ENCODE measurements around the gene PARP3.

PARP3 gene

GRCh38 chr3:51949121-51949520, 7.0 kb downstream of the PARP3 start:
- DNase-seq, result no peak

DNA sequence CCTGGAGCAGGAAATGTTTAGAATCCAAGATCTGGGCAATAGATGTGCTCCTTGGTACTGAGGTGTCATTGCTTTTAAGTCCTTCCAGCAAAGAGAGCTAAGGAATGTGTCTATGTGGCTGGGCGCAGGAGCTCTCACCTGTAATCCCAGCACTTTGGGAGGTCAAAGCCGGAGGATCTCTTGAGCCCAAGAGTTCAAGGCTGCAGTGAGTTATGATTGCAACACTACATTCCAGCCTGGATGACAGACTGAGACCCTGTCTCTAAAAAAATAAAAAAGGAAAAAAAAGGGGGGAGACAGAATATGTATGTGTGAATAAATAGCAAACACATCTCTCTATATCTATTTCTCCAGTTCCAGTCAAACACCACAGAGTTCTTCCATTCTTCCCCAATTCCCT, 8.7 kb downstream of the PARP3 start:
- DNase-seq, result no peak

DNA sequence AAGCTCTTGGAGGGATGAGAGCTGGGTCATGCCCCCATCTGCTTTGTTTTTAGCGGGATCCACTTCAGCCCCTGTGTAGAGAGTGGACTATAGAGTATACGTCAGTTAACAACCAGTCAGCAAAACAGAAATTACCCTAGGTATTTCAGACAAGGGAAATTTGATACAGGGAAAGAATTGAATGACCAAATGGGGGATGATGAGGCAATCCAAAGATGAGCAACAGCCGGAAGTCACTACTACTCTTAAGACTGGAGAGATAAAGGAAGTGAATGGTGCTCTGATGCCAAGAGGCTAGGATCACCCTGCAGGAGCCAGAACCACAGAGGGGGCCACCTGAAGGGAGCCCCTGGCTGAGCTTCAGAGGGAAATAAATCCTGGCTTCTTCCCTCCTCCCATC, 11.3 kb downstream of the PARP3 start:
- DNase-seq, result no peak

- no peak for DNase-seq
These were observed 11.9 kb downstream of the PARP3 start for GRCh38 chr3:51954105-51954504.

- no peak for DNase-seq
These were observed 12.6 kb downstream of the PARP3 start for GRCh38 chr3:51954713-51955112.

DNA sequence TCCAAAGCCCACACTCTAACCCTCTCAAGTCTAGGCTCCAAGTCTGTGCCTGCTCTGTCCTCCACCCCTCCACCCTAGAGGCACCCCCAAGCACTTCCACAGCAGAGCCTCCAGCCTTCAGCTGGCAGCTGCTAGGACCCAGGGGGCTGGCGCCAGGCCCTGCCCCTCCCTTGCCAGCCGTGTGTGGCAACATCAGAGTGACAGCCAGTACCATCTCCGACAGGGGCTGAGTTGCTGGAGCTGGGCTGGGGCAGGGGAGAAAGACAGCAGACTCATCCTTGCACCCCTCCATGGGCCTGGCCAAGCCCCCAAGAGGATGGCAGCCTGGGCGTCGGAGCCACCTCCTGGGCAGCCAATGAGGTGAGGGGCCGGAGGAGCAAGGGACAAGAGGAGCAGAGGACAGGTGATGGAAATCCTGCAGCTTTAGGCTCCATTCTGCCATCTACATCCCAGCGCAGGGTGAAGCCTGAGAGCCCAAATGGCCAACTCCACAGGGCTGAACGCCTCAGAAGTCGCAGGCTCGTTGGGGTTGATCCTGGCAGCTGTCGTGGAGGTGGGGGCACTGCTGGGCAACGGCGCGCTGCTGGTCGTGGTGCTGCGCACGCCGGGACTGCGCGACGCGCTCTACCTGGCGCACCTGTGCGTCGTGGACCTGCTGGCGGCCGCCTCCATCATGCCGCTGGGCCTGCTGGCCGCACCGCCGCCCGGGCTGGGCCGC, 13.2 kb downstream of the PARP3 start, which contains the start of gene GPR62:
Gene GPR62 (plus strand): TSS at position 207 of the 718 bp plus-strand sequence. CDS start 272 bp downstream, at position 479.
- DNase-seq, result no peak

- DNase-seq, result no peak
These were observed 14.0 kb downstream of the PARP3 start for GRCh38 chr3:51955893-51956770.

DNA sequence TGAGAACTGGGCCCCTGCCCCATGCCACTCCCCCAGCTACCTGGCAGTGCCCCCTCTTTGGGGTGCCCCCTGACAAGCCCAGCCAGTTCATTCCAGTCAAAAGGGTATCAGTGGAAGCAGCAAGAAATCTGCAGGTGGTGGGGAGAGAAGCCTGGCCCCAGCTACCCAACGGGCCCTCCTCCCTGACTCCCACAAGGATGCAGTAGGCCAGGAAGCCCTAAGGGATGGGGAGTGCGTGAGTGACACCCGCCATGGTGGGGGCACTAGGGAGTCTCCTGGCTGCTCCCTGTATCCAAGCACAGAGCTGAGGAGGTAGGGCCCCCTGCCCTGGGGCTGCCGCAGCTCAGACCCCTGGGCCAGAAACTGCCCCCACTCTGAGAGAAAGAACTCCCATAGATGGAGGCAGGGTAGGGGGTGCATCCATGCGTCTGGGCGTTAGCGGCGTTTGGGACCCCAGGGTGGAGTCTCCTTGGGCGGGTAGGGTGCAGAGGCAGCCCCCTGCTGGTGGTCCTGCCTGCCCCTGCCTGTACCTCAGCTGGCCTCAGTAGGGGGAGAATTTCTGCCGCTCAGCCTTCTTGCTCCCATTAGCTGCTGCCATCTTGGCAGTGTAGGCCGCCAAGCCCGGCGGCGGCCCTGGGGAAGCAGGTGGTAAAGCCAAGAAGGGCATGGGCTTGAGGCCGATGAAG, 15.5 kb downstream of the PARP3 start:
- no peak for DNase-seq

DNA sequence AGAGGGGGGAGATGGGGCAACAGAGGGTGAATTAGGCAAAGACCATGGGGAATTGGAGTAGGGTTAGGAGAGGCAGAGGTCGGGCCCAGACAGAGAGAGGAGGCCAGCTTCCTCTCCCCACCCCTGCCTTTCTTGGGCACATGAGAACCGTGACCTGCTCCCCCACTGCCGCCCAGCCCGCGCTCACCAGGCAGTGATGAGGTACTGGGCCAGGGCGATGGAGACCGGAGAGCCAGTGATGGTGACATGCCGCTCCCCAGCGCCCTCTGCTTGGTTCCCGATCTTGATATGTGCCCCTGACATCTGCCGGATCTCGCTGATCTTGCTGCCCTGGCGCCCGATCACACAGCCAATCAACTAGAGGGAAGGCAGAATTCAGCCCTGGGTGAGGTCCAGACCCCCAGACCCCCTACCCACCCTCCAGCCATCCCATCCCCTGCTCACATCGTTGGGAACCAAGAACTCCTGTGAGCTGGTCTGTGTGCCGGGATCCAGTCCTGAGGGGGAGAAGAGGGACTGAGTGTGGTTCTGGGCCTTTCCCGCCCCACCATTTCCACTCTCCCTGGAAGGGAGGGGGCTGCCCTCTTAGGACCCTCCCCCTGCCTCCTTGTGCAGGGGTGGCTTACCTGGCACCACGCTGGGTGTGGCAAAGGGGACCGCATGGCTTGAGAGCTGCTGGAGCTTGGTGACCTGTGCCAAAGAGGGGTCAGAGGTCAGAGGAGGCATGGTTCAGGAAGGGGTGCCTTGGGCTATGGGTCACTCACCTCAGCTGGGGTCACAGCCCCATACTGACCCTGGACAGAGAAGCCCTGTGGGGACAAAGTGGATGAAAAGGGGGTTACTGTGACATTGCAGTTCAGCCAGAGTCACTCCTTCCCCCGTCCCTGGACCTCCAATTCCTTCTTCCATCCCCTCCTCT, 16.7 kb downstream of the PARP3 start:
- DNase-seq, result no peak

DNA sequence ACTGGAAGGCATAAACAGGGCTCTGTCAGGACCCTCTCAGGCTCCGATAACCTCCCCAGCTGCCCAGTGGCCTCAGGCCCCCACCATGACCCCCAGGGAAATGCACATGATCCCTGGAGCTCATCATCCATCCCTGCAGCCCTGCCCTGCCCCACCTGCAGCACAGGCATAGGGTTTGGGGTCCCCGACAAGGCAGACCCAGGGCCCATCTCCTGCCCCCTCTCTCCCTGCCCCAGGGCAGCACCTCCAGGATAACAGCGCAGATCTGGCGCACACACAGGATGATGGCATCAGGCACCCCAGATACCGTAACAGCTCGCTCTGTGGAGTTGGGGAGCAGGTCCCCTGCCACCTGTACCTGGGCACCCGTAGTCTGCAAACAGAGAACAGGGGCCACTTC, 17.5 kb downstream of the PARP3 start:
- no peak for DNase-seq

GRCh38 chr3:51960386-51960785, 18.2 kb downstream of the PARP3 start:
- no peak for DNase-seq

DNA sequence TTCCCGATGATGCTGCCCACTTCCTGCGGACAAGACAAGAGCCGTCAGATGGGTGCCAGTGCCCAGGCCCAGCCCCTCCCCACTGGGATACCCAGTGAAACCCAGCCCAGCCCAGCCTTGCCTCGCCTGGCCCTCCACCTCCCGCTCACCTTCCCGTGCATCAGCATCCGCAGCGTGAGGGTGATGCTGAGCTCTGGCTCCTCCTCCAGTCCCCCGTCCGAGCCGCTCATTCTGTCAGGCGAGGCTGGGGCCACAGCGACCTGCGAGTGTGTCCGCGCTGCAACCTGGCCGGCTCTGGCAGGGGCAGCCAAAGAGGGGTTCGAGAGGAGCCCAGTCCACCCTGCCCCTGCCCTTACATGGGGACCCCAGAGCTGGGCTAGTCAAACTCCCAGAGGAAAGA, 18.8 kb downstream of the PARP3 start:
- DNase-seq, result no peak

- no peak for DNase-seq
These were observed 19.7 kb downstream of the PARP3 start for GRCh38 chr3:51961602-51962569.

DNA sequence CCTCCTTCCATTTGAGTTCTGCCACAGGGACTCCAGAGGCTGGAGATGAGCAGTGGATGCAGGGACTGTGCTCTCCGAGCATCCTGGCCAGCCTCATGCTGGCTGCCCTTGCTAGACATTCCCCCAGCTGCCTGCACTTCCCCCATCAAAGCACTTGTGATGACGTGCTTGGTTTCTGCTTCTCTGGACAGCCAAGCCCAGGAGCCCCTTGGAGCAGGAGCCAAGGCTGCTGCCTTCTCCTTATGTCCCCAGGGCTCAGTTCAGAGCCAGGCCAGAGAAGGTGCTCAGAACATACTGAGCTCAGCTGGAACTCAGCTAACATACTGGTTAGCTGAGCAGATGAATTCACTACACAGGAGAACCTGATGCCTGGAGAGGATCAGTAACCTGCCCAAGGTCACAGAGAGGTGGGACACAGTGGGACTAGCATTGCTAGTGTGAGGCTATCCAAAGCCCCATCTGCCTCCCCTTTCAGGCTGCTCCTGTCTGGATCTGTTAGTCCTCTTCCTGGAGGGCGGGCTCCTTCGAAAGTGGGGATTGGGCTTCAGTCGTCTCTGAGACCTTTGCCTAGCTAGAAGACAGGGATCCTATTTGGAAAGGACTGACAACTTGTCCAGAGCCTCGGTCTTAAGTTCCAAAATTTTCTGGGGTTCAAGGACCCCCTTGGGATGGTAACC, 20.8 kb downstream of the PARP3 start:
- no peak for DNase-seq

DNA sequence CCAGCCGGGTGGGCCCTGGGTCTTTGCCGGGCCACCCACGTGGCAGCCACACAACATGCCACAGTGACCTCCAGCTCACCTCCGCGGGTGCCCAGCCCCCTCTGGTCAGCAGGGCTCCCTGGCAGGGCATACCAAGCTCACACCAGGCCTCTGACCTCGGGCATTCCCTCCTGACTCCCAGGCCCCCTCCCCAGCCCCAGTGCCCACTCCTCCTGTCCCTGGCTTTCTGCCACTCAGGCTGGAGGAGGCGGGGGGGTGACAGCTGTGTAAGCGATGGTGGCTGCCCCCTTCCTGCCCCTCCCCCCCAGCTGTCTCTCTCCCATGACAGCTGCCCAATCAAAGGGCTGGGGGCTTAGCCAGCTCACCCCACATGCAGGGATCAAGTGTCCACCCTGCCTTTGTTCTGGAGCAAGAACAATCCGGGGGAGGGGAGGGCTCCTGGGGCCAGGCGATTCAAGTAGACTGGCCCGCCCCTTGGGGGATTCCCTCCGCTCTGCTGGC, 21.8 kb downstream of the PARP3 start:
- no peak for DNase-seq

DNA sequence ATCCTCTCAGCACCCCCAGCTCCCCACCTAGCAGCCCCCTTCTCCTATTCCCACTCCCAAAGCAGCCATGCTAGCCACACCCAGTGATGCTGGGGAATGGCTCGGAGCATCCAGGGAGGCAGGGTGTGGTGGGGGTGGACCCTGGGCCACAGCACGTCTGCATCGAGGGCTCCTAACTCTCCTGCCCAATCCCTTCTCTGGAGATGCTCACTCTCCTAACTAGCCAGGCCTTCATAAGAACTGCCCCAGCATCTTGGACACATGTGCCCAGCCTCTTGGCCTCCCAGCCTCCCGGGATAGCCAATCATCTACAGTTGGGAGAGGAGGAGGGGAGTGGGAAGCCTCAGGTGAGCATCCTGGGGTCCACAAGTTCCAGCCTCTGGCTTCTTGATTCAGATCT, 22.4 kb downstream of the PARP3 start:
- no peak for DNase-seq

GRCh38 chr3:51966016-51966415, 23.9 kb downstream of the PARP3 start:
- DNase-seq, result no peak

GRCh38 chr3:51966486-51966885, 24.3 kb downstream of the PARP3 start:
- DNase-seq, result no peak

- DNase-seq, result no peak
These were observed 24.8 kb downstream of the PARP3 start for GRCh38 chr3:51966922-51967383.
